ENCODE results near the gene TMPRSS15.

Gene TMPRSS15

GRCh38 chr21:18403735-18404450 is at the start of gene TMPRSS15:
TSS of gene TMPRSS15 (minus strand) at chr21:18403785. CDS start at chr21:18403622, 163 bp downstream.
- no peaks in the 10 kb centered on the region for H3K36me3 ChIP-seq (ENCODE audit: control insufficient read depth, insufficient read depth, low read length, severe bottlenecking)
- no peaks in the 10 kb centered on the region for H3K4me1 ChIP-seq (ENCODE audit: control insufficient read depth, insufficient read depth, low read length)
- no peak within 1 kb of the TSS for H3K9ac ChIP-seq (ENCODE audit: low read length)
- H3K9me3 ChIP-seq (ENCODE audit: control insufficient read depth, low read length), result peaks cover 6% of the 10 kb centered on the region
- H3K27me3 ChIP-seq (replicated peaks; ENCODE audit: control insufficient read depth, insufficient read depth, low read length), result no peaks in the 10 kb centered on the region
- no peak within 1 kb of the TSS for H3K4me3 ChIP-seq (ENCODE audit: low read length)
- DNase-seq (ENCODE audit: low read depth), result no peak

- H3K9me3 ChIP-seq (ENCODE audit: control insufficient read depth, low read length), result no peaks in the 10 kb centered on the region
- H3K36me3 ChIP-seq (ENCODE audit: control insufficient read depth, insufficient read depth, low read length, severe bottlenecking), result no peaks in the 10 kb centered on the region
- no peak for DNase-seq (ENCODE audit: low read depth)
- no peak overlapping the region for H3K9ac ChIP-seq (ENCODE audit: low read length)
- peaks cover 34% of the 10 kb centered on the region for H3K4me1 ChIP-seq (ENCODE audit: control insufficient read depth, insufficient read depth, low read length)
- no peak overlapping the region for H3K4me3 ChIP-seq (ENCODE audit: low read length)
- H3K27me3 ChIP-seq (replicated peaks; ENCODE audit: control insufficient read depth, insufficient read depth, low read length), result no peaks in the 10 kb centered on the region
These were observed 48.1 kb upstream of the TMPRSS15 start for GRCh38 chr21:18451670-18452069.

- peaks cover 3% of the 10 kb centered on the region for H3K9me3 ChIP-seq (ENCODE audit: control insufficient read depth, low read length)
- H3K36me3 ChIP-seq (ENCODE audit: control insufficient read depth, insufficient read depth, low read length, severe bottlenecking), result no peaks in the 10 kb centered on the region
- no peaks in the 10 kb centered on the region for H3K27me3 ChIP-seq (replicated peaks; ENCODE audit: control insufficient read depth, insufficient read depth, low read length)
- H3K4me1 ChIP-seq (ENCODE audit: control insufficient read depth, insufficient read depth, low read length), result peaks cover 29% of the 10 kb centered on the region
- peak overlapping the region; percentile 51 for H3K4me3 ChIP-seq (ENCODE audit: low read length)
- peak overlapping the region; percentile 28 for H3K9ac ChIP-seq (ENCODE audit: low read length)
- no peak for DNase-seq (ENCODE audit: low read depth)
These were observed 46.3 kb upstream of the TMPRSS15 start for GRCh38 chr21:18449605-18450550.

- H3K4me1 ChIP-seq (ENCODE audit: control insufficient read depth, insufficient read depth, low read length), result no peaks in the 10 kb centered on the region
- DNase-seq (ENCODE audit: low read depth), result no peak
These were observed 40.1 kb upstream of the TMPRSS15 start for GRCh38 chr21:18443701-18444100.

GRCh38 chr21:18443085-18443484 is 39.5 kb upstream of the TMPRSS15 start:
- H3K9me3 ChIP-seq (ENCODE audit: control insufficient read depth, low read length), result peaks cover 3% of the 10 kb centered on the region
- H3K4me1 ChIP-seq (ENCODE audit: control insufficient read depth, insufficient read depth, low read length), result no peaks in the 10 kb centered on the region
- no peaks in the 10 kb centered on the region for H3K36me3 ChIP-seq (ENCODE audit: control insufficient read depth, insufficient read depth, low read length, severe bottlenecking)
- H3K4me3 ChIP-seq (ENCODE audit: low read length), result no peak overlapping the region
- DNase-seq (ENCODE audit: low read depth), result no peak
- H3K27me3 ChIP-seq (replicated peaks; ENCODE audit: control insufficient read depth, insufficient read depth, low read length), result no peaks in the 10 kb centered on the region
- no peak overlapping the region for H3K9ac ChIP-seq (ENCODE audit: low read length)

More at GRCh38 chr21:18443701-18444100, 40.1 kb upstream of the TMPRSS15 start:
- H3K36me3 ChIP-seq (ENCODE audit: control insufficient read depth, insufficient read depth, low read length, severe bottlenecking), result no peaks in the 10 kb centered on the region
- H3K4me3 ChIP-seq (ENCODE audit: low read length), result no peak overlapping the region
- no peaks in the 10 kb centered on the region for H3K27me3 ChIP-seq (replicated peaks; ENCODE audit: control insufficient read depth, insufficient read depth, low read length)
- H3K9me3 ChIP-seq (ENCODE audit: control insufficient read depth, low read length), result peaks cover 3% of the 10 kb centered on the region
- H3K9ac ChIP-seq (ENCODE audit: low read length), result no peak overlapping the region

- Histone ChIP-seq H3K27me3 (replicated peaks; ENCODE audit: control insufficient read depth, insufficient read depth, low read length) (no peaks in the 10 kb centered on the region), H3K4me3 (ENCODE audit: low read length) (no peak overlapping the region), H3K9me3 (ENCODE audit: control insufficient read depth, low read length) (no peaks in the 10 kb centered on the region), H3K36me3 (ENCODE audit: control insufficient read depth, insufficient read depth, low read length, severe bottlenecking) (no peaks in the 10 kb centered on the region), H3K4me1 (ENCODE audit: control insufficient read depth, insufficient read depth, low read length) (peaks cover 9% of the 10 kb centered on the region), H3K9ac (ENCODE audit: low read length) (no peak overlapping the region)
- no peak for DNase-seq (ENCODE audit: low read depth)
These were observed 26.8 kb upstream of the TMPRSS15 start for GRCh38 chr21:18430341-18430740.

- H3K4me3 ChIP-seq (ENCODE audit: low read length), result no peak overlapping the region
- no peak for DNase-seq (ENCODE audit: low read depth)
- no peaks in the 10 kb centered on the region for H3K36me3 ChIP-seq (ENCODE audit: control insufficient read depth, insufficient read depth, low read length, severe bottlenecking)
- H3K4me1 ChIP-seq (ENCODE audit: control insufficient read depth, insufficient read depth, low read length), result peaks cover 11% of the 10 kb centered on the region
- H3K9ac ChIP-seq (ENCODE audit: low read length), result no peak overlapping the region
- no peaks in the 10 kb centered on the region for H3K9me3 ChIP-seq (ENCODE audit: control insufficient read depth, low read length)
- peaks cover 5% of the 10 kb centered on the region for H3K27me3 ChIP-seq (replicated peaks; ENCODE audit: control insufficient read depth, insufficient read depth, low read length)
These were observed 20.7 kb upstream of the TMPRSS15 start for GRCh38 chr21:18424276-18424675.

- Histone ChIP-seq H3K4me1 (ENCODE audit: control insufficient read depth, insufficient read depth, low read length) (no peaks in the 10 kb centered on the region), H3K27me3 (replicated peaks; ENCODE audit: control insufficient read depth, insufficient read depth, low read length) (peaks cover 7% of the 10 kb centered on the region), H3K36me3 (ENCODE audit: control insufficient read depth, insufficient read depth, low read length, severe bottlenecking) (no peaks in the 10 kb centered on the region), H3K9ac (ENCODE audit: low read length) (no peak overlapping the region), H3K9me3 (ENCODE audit: control insufficient read depth, low read length) (no peaks in the 10 kb centered on the region), H3K4me3 (ENCODE audit: low read length) (no peak overlapping the region)
- no peak for DNase-seq (ENCODE audit: low read depth)
These were observed 13.7 kb upstream of the TMPRSS15 start for GRCh38 chr21:18417141-18417790.

GRCh38 chr21:18411565-18411964 is 8.0 kb upstream of the TMPRSS15 start:
- Histone ChIP-seq H3K36me3 (ENCODE audit: control insufficient read depth, insufficient read depth, low read length, severe bottlenecking) (no peaks in the 10 kb centered on the region), H3K27me3 (replicated peaks; ENCODE audit: control insufficient read depth, insufficient read depth, low read length) (peaks cover 3% of the 10 kb centered on the region), H3K9me3 (ENCODE audit: control insufficient read depth, low read length) (no peaks in the 10 kb centered on the region), H3K9ac (ENCODE audit: low read length) (no peak overlapping the region), H3K4me3 (ENCODE audit: low read length) (no peak overlapping the region), H3K4me1 (ENCODE audit: control insufficient read depth, insufficient read depth, low read length) (no peaks in the 10 kb centered on the region)
- DNase-seq (ENCODE audit: low read depth), result no peak

- Histone ChIP-seq H3K36me3 (ENCODE audit: control insufficient read depth, insufficient read depth, low read length, severe bottlenecking) (no peaks in the 10 kb centered on the region), H3K9ac (ENCODE audit: low read length) (no peak overlapping the region), H3K4me3 (ENCODE audit: low read length) (no peak overlapping the region), H3K27me3 (replicated peaks; ENCODE audit: control insufficient read depth, insufficient read depth, low read length) (peaks cover 3% of the 10 kb centered on the region), H3K9me3 (ENCODE audit: control insufficient read depth, low read length) (no peaks in the 10 kb centered on the region), H3K4me1 (ENCODE audit: control insufficient read depth, insufficient read depth, low read length) (no peaks in the 10 kb centered on the region)
- DNase-seq (ENCODE audit: low read depth), result no peak
These were observed 6.0 kb upstream of the TMPRSS15 start for GRCh38 chr21:18409579-18409978.

- DNase-seq (ENCODE audit: low read depth), result no peak
- no peak overlapping the region for H3K9ac ChIP-seq (ENCODE audit: low read length)
- H3K36me3 ChIP-seq (ENCODE audit: control insufficient read depth, insufficient read depth, low read length, severe bottlenecking), result no peaks in the 10 kb centered on the region
- no peaks in the 10 kb centered on the region for H3K4me1 ChIP-seq (ENCODE audit: control insufficient read depth, insufficient read depth, low read length)
- H3K4me3 ChIP-seq (ENCODE audit: low read length), result no peak overlapping the region
- peaks cover 6% of the 10 kb centered on the region for H3K9me3 ChIP-seq (ENCODE audit: control insufficient read depth, low read length)
- H3K27me3 ChIP-seq (replicated peaks; ENCODE audit: control insufficient read depth, insufficient read depth, low read length), result no peaks in the 10 kb centered on the region
These were observed 4.7 kb downstream of the TMPRSS15 start for GRCh38 chr21:18398843-18399242.

Data from adipocyte (in vitro differentiated cells).